Kidney glomerular epithelial cell (primary cell): ENCODE data around the gene KCTD18.
A peak's percentile ranks its signal among the peaks of the same experiment; 100 is the strongest.

Experiments
- DNase-seq: peaks from one replicate; lab custom pipeline; 2025; lab: John Stamatoyannopoulos, UW

Gene KCTD18

GRCh38 chr2:200484934-200485333, 24.9 kb downstream of the KCTD18 start:
- DNase-seq: no peak

- DNase-seq: no peak
These were observed 26.1 kb downstream of the KCTD18 start for GRCh38 chr2:200483729-200484198.

- no peak for DNase-seq
These were observed 27.7 kb downstream of the KCTD18 start for GRCh38 chr2:200482194-200482593.

- no peak for DNase-seq
These were observed 30.1 kb downstream of the KCTD18 start for GRCh38 chr2:200479692-200480265.

- no peak for DNase-seq
These were observed 32.2 kb downstream of the KCTD18 start for GRCh38 chr2:200477667-200478131.

- DNase-seq: no peak
These were observed 33.0 kb downstream of the KCTD18 start for GRCh38 chr2:200476836-200477235.

- DNase-seq: no peak
These were observed 34.1 kb downstream of the KCTD18 start for GRCh38 chr2:200475795-200476194.

GRCh38 chr2:200472853-200473464, 36.9 kb downstream of the KCTD18 start:
- DNase-seq: no peak

- no peak for DNase-seq
These were observed 37.8 kb downstream of the KCTD18 start for GRCh38 chr2:200471928-200472645.

- peak; percentile 31 for DNase-seq
These were observed 38.5 kb downstream of the KCTD18 start for GRCh38 chr2:200471324-200471848.

- DNase-seq: no peak
These were observed 39.6 kb downstream of the KCTD18 start for GRCh38 chr2:200470230-200470629.

- DNase-seq: peak; percentile 23
These were observed 40.1 kb downstream of the KCTD18 start for GRCh38 chr2:200469708-200470211.

GRCh38 chr2:200467806-200468681, 41.8 kb downstream of the KCTD18 start:
- DNase-seq: no peak

- no peak for DNase-seq
These were observed 43.1 kb downstream of the KCTD18 start for GRCh38 chr2:200466425-200467418.

- no peak for DNase-seq
These were observed 46.4 kb downstream of the KCTD18 start for GRCh38 chr2:200463452-200463851.

- no peak for DNase-seq
These were observed 47.8 kb downstream of the KCTD18 start for GRCh38 chr2:200461846-200462710.

- DNase-seq: no peak
These were observed 50.8 kb downstream of the KCTD18 start for GRCh38 chr2:200459101-200459500.

GRCh38 chr2:200456567-200456966, 53.3 kb downstream of the KCTD18 start:
- DNase-seq: no peak

- peak; percentile 62 for DNase-seq
These were observed 53.9 kb downstream of the KCTD18 start for GRCh38 chr2:200455958-200456421.
